NCI-H2196 treated with DMSO at 0.1 percent for 48 hours (cell line): ENCODE results near the gene ELOVL3.
A peak's percentile ranks its signal among the peaks of the same experiment; 100 is the strongest.

ENCODE experiments used
- DNase-seq: peaks from one replicate; lab custom pipeline; 2025; ENCODE audit not compliant: unreplicated experiment; lab: John Stamatoyannopoulos, UW

Gene ELOVL3

GRCh38 chr10:102226542-102226870, 407 bp downstream of the ELOVL3 start:
- no peak for DNase-seq

GRCh38 chr10:102227050-102227449, 951 bp downstream of the ELOVL3 start:
- DNase-seq: no peak

- DNase-seq: peak; percentile 35
Measured at GRCh38 chr10:102229810-102230263, 3.7 kb downstream of the ELOVL3 start.

- DNase-seq: peak; percentile 52
Measured at GRCh38 chr10:102230264-102230860, 4.3 kb downstream of the ELOVL3 start.

- DNase-seq: no peak
Measured at GRCh38 chr10:102230861-102231356, 4.8 kb downstream of the ELOVL3 start.

GRCh38 chr10:102231357-102232318, 5.5 kb downstream of the ELOVL3 start:
- no peak for DNase-seq

GRCh38 chr10:102233997-102234396, 7.9 kb downstream of the ELOVL3 start:
- DNase-seq: no peak

GRCh38 chr10:102234888-102235597, 8.9 kb downstream of the ELOVL3 start:
- no peak for DNase-seq

- DNase-seq: no peak
Measured at GRCh38 chr10:102235598-102235920, 9.5 kb downstream of the ELOVL3 start.

GRCh38 chr10:102236006-102236405, 9.9 kb downstream of the ELOVL3 start:
- DNase-seq: no peak

GRCh38 chr10:102237711-102238252, 11.7 kb downstream of the ELOVL3 start:
- DNase-seq: no peak

GRCh38 chr10:102240467-102241031, 14.4 kb downstream of the ELOVL3 start:
- no peak for DNase-seq

GRCh38 chr10:102241032-102241443, 14.9 kb downstream of the ELOVL3 start:
- DNase-seq: no peak

GRCh38 chr10:102241444-102242117, 15.5 kb downstream of the ELOVL3 start, which contains the start of gene PITX3:
Gene PITX3 (minus strand): TSS chr10:102241512. CDS start chr10:102232080, 9,432 bp downstream.
- DNase-seq: peak; percentile 21

GRCh38 chr10:102242118-102242485, 16.0 kb downstream of the ELOVL3 start:
- DNase-seq: no peak

GRCh38 chr10:102243309-102243708, 17.2 kb downstream of the ELOVL3 start:
- DNase-seq: no peak

- DNase-seq: peak; percentile 91
Measured at GRCh38 chr10:102245082-102245931, 19.2 kb downstream of the ELOVL3 start, which contains the start of gene GBF1. Gene GBF1 (plus strand): TSS chr10:102245532. CDS start chr10:102258939, 13,407 bp downstream.

GRCh38 chr10:102245932-102246251, 19.8 kb downstream of the ELOVL3 start:
- DNase-seq: no peak

GRCh38 chr10:102246261-102246660, 20.2 kb downstream of the ELOVL3 start:
- DNase-seq: no peak
